Keratinocyte (primary cell): ENCODE results near the gene BORCS8. TPM values are rescaled to one million over a fixed set of nuclear protein-coding genes. Genes with fewer than 3 reads are reported as not detected.

ENCODE experiments used
- DNase-seq: peaks from one replicate; pipeline ENCODE4 v3.0.0-alpha.2; 2011; ENCODE audit warnings: low read depth, missing footprints, low spot score
- FAIRE-seq: peaks from 2 replicates; lab custom pipeline; 2011; peaks lifted over from hg19 to GRCh38; lab: Jason Lieb, UNC
- H2AFZ ChIP-seq: 2 replicates; pipeline ENCODE4 v1.6.0; 2012; ENCODE audit warnings: low read length, control low read depth, inconsistent platforms; ENCODE audit not compliant: control insufficient read depth
- H3K27ac ChIP-seq: 2 replicates; pipeline ENCODE4 v1.5.1; 2011; ENCODE audit warnings: low read length; ENCODE audit not compliant: control insufficient read depth, insufficient read depth
- H3K27me3 ChIP-seq: 3 replicates; pipeline ENCODE4 v1.6.0; 2011; ENCODE audit warnings: low read length; ENCODE audit not compliant: control insufficient read depth, insufficient read depth; ENCODE audit errors: extremely low read depth
- H3K36me3 ChIP-seq, 2 experiments: 2 replicates in 1 of 2; 3 replicates in 1 of 2; pipeline ENCODE4 v1.5.1; 2011; ENCODE audit warnings: low read length in 2 of 2, mild to moderate bottlenecking in 1 of 2; ENCODE audit not compliant: control insufficient read depth in 2 of 2, insufficient read depth in 2 of 2; ENCODE audit errors: extremely low read depth in 1 of 2
- H3K4me1 ChIP-seq: 3 replicates; pipeline ENCODE4 v1.5.1; 2011; ENCODE audit warnings: low read length; ENCODE audit not compliant: control insufficient read depth, insufficient read depth; ENCODE audit errors: extremely low read depth
- H3K4me2 ChIP-seq: 3 replicates; pipeline ENCODE4 v1.6.0; 2011; ENCODE audit warnings: low read depth, low read length; ENCODE audit not compliant: control insufficient read depth, insufficient read depth; ENCODE audit errors: extremely low read depth
- H3K4me3 ChIP-seq, 3 experiments: fragments of 200-600 bp in 1 of 3; sonication (generic) in 1 of 3; 2 replicates in 2 of 3; 3 replicates in 1 of 3; pipeline ENCODE4 v1.5.1; 2011 to 2016; ENCODE audit warnings: low read length in 3 of 3, mild to moderate bottlenecking in 3 of 3, control low read depth in 2 of 3, inconsistent platforms in 1 of 3, low read depth in 1 of 3, mixed read lengths in 1 of 3, mixed run types in 1 of 3, moderate library complexity in 1 of 3; ENCODE audit not compliant: control insufficient read depth in 2 of 3, insufficient read depth in 2 of 3; ENCODE audit errors: extremely low read depth in 1 of 3
- H3K79me2 ChIP-seq: 2 replicates; pipeline ENCODE4 v1.6.0; 2012; ENCODE audit warnings: low read length; ENCODE audit not compliant: control insufficient read depth, insufficient read depth
- H3K9ac ChIP-seq: 3 replicates; pipeline ENCODE4 v1.6.0; 2011; ENCODE audit warnings: low read length; ENCODE audit not compliant: control insufficient read depth, insufficient read depth; ENCODE audit errors: extremely low read depth
- H3K9me1 ChIP-seq: 3 replicates; pipeline ENCODE4 v1.6.0; 2011; ENCODE audit warnings: low read length; ENCODE audit not compliant: control insufficient read depth, insufficient read depth; ENCODE audit errors: extremely low read depth
- H3K9me3 ChIP-seq: 2 replicates; pipeline ENCODE4 v1.5.1; 2012; ENCODE audit warnings: low read depth, low read length; ENCODE audit not compliant: control insufficient read depth
- H4K20me1 ChIP-seq: 3 replicates; pipeline ENCODE4 v1.6.0; 2011; ENCODE audit warnings: low read length; ENCODE audit not compliant: control insufficient read depth, insufficient read depth; ENCODE audit errors: extremely low read depth
- EZH2 ChIP-seq: IDR thresholded peaks from one replicate; pipeline ENCODE4 v1.6.1; 2012; ENCODE audit warnings: inconsistent platforms, mild to moderate bottlenecking, low read length, moderate library complexity
- dilution Hi-C: fragments of 300-500 bp; cut with MboI; formaldehyde crosslinking; loops from one replicate; pipeline ENCODE4 v1.7.0; 2020; ENCODE audit warnings: low sequenced_read_pairs; ENCODE audit not compliant: extremely low pct_ligation_motif_present
- polyA plus RNA-seq, 5 experiments: library from polyadenylated mRNA; depleted of rRNA in 3 of 5; stranded (reverse) in 3 of 5; stranded (forward) in 1 of 5; unstranded in 1 of 5; fragments of >200 nt; gene quantifications; 1 replicate in 1 of 5; 2 replicates in 3 of 5; 3 replicates in 1 of 5; pipeline versions ENCODE4 v1.2.1 to v1.2.3, GENCODE V29; 2011 to 2012; ENCODE audit warnings: missing spikeins in 2 of 5, low read depth in 1 of 5, low replicate concordance in 1 of 5
- TF ChIP-seq, protein P1 (sequence below), 3 experiments: IDR thresholded peaks in 1 of 3; conservative IDR thresholded peaks in 1 of 3; optimal IDR thresholded peaks in 1 of 3; 2 replicates in 2 of 3; 3 replicates in 1 of 3; pipeline versions ENCODE3 to v1.5.1; 2011; ENCODE audit warnings: low read length in 3 of 3, mild to moderate bottlenecking in 3 of 3, moderate library complexity in 2 of 3, control low read depth in 1 of 3, inconsistent platforms in 1 of 3; ENCODE audit not compliant: insufficient read depth in 2 of 3; ENCODE audit errors: extremely low read depth in 1 of 3

The BORCS8 gene
- polyA plus RNA-seq, 1 donor (not counting 4 experiments of a cell fraction or from before 2014, with no cell fraction given) = 16.3 TPM

DNA sequence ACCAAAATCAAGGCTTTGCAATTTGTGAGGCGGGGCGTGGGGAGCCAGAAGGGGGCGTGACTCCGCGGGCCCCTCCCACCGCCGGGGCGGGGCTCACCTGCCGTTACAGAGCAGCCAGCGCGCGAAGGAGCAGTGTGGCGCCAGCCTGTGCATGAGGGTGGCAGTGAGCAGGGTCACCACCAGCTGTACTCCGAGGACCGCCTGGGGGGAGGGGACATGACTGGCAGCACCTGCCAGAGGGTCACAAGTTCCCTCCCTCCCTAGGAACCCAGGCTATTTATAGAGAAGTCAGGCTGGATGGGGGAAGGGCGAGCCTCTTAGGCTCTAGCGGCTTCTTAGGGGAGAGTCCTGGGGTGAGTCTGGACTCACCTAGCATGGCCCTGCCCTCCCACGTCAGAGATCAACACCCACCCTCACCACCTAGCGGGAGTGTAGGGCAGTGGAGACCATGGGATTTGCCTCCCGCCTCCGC, 57.2 kb downstream of the BORCS8 start:
- H3K4me3 ChIP-seq = no peak overlapping the region
- no peaks in the 10 kb centered on the region for H3K27me3 ChIP-seq
- no peaks in the 10 kb centered on the region for H3K9me1 ChIP-seq
- H3K4me1 ChIP-seq = peaks cover 6% of the 10 kb centered on the region
- H3K9me3 ChIP-seq = peaks cover 7% of the 10 kb centered on the region
- FAIRE-seq (no peak), DNase-seq (no peak)
- H3K4me2 ChIP-seq = no peak overlapping the region
- peaks cover 3% of the 10 kb centered on the region for H3K79me2 ChIP-seq
- dilution Hi-C loops = no loop called here
- no peak overlapping the region for H3K27ac ChIP-seq
- H2AFZ ChIP-seq = no peak overlapping the region
- H3K36me3 ChIP-seq = peaks cover 0 to 4% of the 10 kb centered on the region in 2 experiments
- H3K9ac ChIP-seq = no peak overlapping the region
- H4K20me1 ChIP-seq = no peaks in the 10 kb centered on the region
- TF ChIP-seq EZH2 = no peak
- TF ChIP-seq, protein P1, sequence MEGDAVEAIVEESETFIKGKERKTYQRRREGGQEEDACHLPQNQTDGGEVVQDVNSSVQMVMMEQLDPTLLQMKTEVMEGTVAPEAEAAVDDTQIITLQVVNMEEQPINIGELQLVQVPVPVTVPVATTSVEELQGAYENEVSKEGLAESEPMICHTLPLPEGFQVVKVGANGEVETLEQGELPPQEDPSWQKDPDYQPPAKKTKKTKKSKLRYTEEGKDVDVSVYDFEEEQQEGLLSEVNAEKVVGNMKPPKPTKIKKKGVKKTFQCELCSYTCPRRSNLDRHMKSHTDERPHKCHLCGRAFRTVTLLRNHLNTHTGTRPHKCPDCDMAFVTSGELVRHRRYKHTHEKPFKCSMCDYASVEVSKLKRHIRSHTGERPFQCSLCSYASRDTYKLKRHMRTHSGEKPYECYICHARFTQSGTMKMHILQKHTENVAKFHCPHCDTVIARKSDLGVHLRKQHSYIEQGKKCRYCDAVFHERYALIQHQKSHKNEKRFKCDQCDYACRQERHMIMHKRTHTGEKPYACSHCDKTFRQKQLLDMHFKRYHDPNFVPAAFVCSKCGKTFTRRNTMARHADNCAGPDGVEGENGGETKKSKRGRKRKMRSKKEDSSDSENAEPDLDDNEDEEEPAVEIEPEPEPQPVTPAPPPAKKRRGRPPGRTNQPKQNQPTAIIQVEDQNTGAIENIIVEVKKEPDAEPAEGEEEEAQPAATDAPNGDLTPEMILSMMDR (optimal IDR thresholded peaks at IDR 0.05 in 1 of 3, IDR thresholded peaks at IDR 0.05 in 1 of 3, conservative IDR thresholded peaks at IDR 0.05 in 1 of 3; ENCODE audit: extremely low read depth in 1 of 3, insufficient read depth in 2 of 3, low read length in 3 of 3) = no peak

- Histone ChIP-seq H2AFZ (no peak overlapping the region), H4K20me1 (no peaks in the 10 kb centered on the region), H3K4me1 (peaks cover 6% of the 10 kb centered on the region), H3K27me3 (no peaks in the 10 kb centered on the region), H3K9ac (no peak overlapping the region), H3K4me3 (no peak overlapping the region), H3K79me2 (peaks cover 3% of the 10 kb centered on the region), H3K9me3 (peaks cover 7% of the 10 kb centered on the region), H3K27ac (no peak overlapping the region), H3K36me3 (peaks cover under 1 to 4% of the 10 kb centered on the region in 2 experiments), H3K4me2 (no peak overlapping the region), H3K9me1 (no peaks in the 10 kb centered on the region)
- FAIRE-seq (no peak), DNase-seq (no peak)
- dilution Hi-C loops = no loop called here
- TF ChIP-seq EZH2 = no peak
- TF ChIP-seq, protein P1 (optimal IDR thresholded peaks at IDR 0.05 in 1 of 3, IDR thresholded peaks at IDR 0.05 in 1 of 3, conservative IDR thresholded peaks at IDR 0.05 in 1 of 3; ENCODE audit: extremely low read depth in 1 of 3, insufficient read depth in 2 of 3, low read length in 3 of 3) = no peak
These were observed 58.0 kb downstream of the BORCS8 start for GRCh38 chr19:19133985-19134384.
